Neutrophil (primary cell): Measurements from ENCODE around the gene NTM.

Experiments
- H3K27ac ChIP-seq: fragments of 200-600 bp; sonication (generic); 2 replicates; pipeline ENCODE4 v1.5.1; 2016; ENCODE audit warnings: mild to moderate bottlenecking, moderate library complexity
- H3K27me3 ChIP-seq: fragments of 200-600 bp; sonication (generic); 2 replicates; pipeline ENCODE4 v1.6.0; 2016; ENCODE audit warnings: mild to moderate bottlenecking
- H3K36me3 ChIP-seq: fragments of 200-600 bp; sonication (generic); 2 replicates; pipeline ENCODE4 v1.5.1; 2017
- H3K4me1 ChIP-seq, 2 experiments: fragments of 200-600 bp in 1 of 2; sonication (generic) in 1 of 2; 1 replicate in 1 of 2; 2 replicates in 1 of 2; pipeline versions ENCODE4 v1.5.1 to v1.6.1; 2013 to 2016; ENCODE audit warnings: low read depth in 1 of 2, low read length in 1 of 2, mild to moderate bottlenecking in 1 of 2, moderate library complexity in 1 of 2; ENCODE audit not compliant: control insufficient read depth in 1 of 2, insufficient read depth in 1 of 2
- H3K4me3 ChIP-seq, 2 experiments: fragments of 200-600 bp in 1 of 2; sonication (generic) in 1 of 2; 1 replicate in 1 of 2; 2 replicates in 1 of 2; pipeline ENCODE4 v1.5.1; 2013 to 2016; ENCODE audit warnings: low read depth in 1 of 2, low read length in 1 of 2, mild to moderate bottlenecking in 1 of 2, moderate library complexity in 1 of 2
- H3K9me3 ChIP-seq: fragments of 200-600 bp; sonication (generic); 2 replicates; pipeline ENCODE4 v1.5.1; 2016
- TF ChIP-seq, protein P1 (sequence below): fragments of 200-600 bp; sonication (generic); IDR thresholded peaks from 2 replicates; pipeline ENCODE4 v1.5.1; 2016; ENCODE audit warnings: antibody characterized with exemption

NTM gene

DNA sequence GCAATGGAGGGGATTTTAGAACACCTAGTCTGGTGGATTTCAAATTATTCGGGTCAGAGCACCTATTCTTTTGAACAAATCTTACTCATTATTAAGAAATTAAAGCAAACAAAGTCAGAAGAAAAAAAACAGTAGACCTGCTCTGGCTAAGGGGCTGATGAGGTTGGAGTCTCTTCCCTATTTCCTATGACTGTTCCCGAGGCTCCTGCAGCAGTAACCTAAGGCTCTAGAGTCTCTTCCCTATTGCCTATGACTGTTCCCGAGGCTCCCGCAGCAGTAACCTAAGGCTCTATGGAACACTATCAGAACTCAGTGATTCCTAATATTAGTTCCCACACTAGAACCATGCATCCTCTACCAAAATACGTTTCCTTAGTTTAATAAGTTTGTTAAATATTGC lies 607.9 kb downstream of the NTM start:
- H3K9me3 ChIP-seq: no peaks in the 10 kb centered on the region
- no peaks in the 10 kb centered on the region for H3K27me3 ChIP-seq
- no peaks in the 10 kb centered on the region for H3K4me1 ChIP-seq
- no peaks in the 10 kb centered on the region for H3K36me3 ChIP-seq
- TF ChIP-seq, protein P1, sequence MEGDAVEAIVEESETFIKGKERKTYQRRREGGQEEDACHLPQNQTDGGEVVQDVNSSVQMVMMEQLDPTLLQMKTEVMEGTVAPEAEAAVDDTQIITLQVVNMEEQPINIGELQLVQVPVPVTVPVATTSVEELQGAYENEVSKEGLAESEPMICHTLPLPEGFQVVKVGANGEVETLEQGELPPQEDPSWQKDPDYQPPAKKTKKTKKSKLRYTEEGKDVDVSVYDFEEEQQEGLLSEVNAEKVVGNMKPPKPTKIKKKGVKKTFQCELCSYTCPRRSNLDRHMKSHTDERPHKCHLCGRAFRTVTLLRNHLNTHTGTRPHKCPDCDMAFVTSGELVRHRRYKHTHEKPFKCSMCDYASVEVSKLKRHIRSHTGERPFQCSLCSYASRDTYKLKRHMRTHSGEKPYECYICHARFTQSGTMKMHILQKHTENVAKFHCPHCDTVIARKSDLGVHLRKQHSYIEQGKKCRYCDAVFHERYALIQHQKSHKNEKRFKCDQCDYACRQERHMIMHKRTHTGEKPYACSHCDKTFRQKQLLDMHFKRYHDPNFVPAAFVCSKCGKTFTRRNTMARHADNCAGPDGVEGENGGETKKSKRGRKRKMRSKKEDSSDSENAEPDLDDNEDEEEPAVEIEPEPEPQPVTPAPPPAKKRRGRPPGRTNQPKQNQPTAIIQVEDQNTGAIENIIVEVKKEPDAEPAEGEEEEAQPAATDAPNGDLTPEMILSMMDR: no peak
- no peak overlapping the region for H3K4me3 ChIP-seq
- no peak overlapping the region for H3K27ac ChIP-seq

DNA sequence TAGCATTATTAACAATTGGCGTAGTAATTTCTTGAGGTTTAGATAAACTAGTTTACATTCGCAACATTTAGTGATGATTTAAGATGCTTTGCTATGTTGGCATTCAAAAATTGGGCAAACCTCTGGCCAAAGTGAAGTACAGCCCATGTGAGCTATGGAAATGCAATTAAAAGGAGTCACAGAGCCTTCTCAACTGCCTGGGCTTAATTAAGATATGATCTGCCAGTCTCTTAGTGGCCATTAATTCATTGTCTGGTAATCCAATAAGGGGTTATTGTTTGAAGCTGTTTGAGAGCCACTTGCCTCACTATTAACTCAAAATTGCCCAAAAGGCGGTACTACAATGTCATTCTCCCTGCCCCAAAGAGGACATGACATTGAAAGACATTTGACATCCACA lies 608.9 kb downstream of the NTM start:
- no peaks in the 10 kb centered on the region for H3K36me3 ChIP-seq
- TF ChIP-seq, protein P1: no peak
- no peaks in the 10 kb centered on the region for H3K4me1 ChIP-seq
- H3K27ac ChIP-seq: no peak overlapping the region
- no peak overlapping the region for H3K4me3 ChIP-seq
- no peaks in the 10 kb centered on the region for H3K27me3 ChIP-seq
- no peaks in the 10 kb centered on the region for H3K9me3 ChIP-seq

DNA sequence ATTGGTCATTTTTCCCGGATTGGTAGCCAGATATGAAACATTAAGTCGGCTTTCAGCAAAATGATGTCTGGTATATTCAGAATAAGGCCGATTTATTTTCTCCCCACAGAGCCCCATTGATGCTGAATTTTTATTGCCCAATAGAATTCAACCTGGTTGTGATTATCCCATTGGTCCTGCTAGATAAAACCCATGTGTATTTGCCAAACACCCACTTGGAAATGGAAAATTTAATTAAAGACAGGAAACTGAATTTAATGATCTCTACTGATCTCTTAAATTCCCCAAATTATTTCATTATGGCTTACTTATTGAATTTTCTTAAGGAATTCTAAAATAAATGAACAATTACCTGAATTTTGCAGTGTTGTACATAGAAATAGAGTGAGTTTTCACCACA lies 609.8 kb downstream of the NTM start:
- H3K36me3 ChIP-seq: no peaks in the 10 kb centered on the region
- H3K4me3 ChIP-seq: no peak overlapping the region
- no peaks in the 10 kb centered on the region for H3K27me3 ChIP-seq
- TF ChIP-seq, protein P1: no peak
- H3K27ac ChIP-seq: no peak overlapping the region
- H3K9me3 ChIP-seq: no peaks in the 10 kb centered on the region
- no peaks in the 10 kb centered on the region for H3K4me1 ChIP-seq

DNA sequence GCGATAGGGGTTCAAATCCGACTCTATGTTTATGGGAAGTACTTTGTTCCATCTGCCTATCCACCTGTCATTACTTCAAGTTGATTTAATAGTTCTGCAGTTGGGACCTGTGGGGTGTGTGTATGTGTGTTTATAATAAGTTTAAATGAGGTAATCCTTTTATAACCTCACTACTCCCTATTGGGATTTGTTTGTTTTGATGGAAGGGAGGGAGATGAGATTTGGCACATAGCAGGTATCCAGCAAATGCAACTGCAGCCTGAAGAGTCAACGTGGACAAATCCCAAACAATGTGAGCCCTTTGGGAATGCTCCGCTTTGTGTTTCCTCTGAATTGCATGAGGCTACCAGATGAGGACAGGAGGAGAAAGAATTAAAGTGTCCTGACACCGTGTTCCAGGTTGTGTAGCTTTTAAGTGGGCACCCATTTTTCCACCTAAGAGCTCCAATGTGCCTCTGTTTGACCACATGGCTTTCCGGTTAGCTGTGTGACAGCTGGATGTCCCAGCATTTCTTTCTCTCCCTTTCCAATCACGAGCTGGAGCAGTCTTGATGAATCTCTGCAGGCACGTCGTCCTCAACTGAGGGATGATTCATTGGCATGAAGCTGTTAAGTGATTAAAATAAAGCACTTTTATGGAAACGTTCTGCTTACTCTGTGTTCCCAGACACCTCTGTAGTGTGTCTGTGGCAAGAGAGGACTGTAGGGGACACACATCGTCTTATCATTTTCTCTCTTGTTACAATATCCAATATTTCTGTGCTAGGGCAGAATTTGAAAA lies 610.7 kb downstream of the NTM start:
- Histone ChIP-seq H3K27ac (no peak overlapping the region), H3K4me1 (no peaks in the 10 kb centered on the region)
- TF ChIP-seq, protein P1: no peak

DNA sequence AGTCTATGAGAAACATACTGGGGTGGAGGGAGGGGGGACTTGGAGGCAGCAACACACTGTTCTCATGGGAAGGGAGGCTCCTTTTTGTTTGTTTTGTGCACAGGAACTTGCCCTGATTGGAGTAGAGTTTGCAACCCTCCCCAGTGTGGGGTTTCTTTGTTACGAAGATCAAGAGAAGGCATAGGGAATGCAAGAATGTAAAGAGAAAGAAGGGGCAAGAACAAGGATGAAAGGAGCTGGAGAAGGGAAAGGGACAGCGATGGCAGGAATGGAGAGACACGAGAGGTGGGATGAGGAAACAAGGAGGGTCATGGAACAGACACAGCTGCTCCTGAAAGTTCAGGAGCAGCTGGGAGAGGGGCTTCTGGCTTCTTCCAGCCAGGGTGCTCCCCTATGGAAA lies 611.7 kb downstream of the NTM start:
- no peak overlapping the region for H3K4me3 ChIP-seq
- no peaks in the 10 kb centered on the region for H3K27me3 ChIP-seq
- H3K27ac ChIP-seq: no peak overlapping the region
- H3K4me1 ChIP-seq: no peaks in the 10 kb centered on the region
- TF ChIP-seq, protein P1: no peak
- H3K36me3 ChIP-seq: no peaks in the 10 kb centered on the region
- no peaks in the 10 kb centered on the region for H3K9me3 ChIP-seq

More for the DNA sequence above, 610.7 kb downstream of the NTM start:
- Histone ChIP-seq H3K4me3 (no peak overlapping the region), H3K9me3 (no peaks in the 10 kb centered on the region), H3K27me3 (no peaks in the 10 kb centered on the region), H3K36me3 (no peaks in the 10 kb centered on the region)
